Measurements from ENCODE around the gene COX17.

The COX17 gene

GRCh38 chr3:119672776-119673175, 4.4 kb downstream of the COX17 start:
- no peak for DNase-seq

- no peak for DNase-seq
These were observed 7.2 kb downstream of the COX17 start for GRCh38 chr3:119669906-119670570.

GRCh38 chr3:119665954-119666559, 11.1 kb downstream of the COX17 start:
- no peak for DNase-seq

GRCh38 chr3:119664850-119665379, 12.3 kb downstream of the COX17 start:
- no peak for DNase-seq

GRCh38 chr3:119664370-119664769, 12.8 kb downstream of the COX17 start:
- no peak for DNase-seq

- DNase-seq: no peak
These were observed 13.3 kb downstream of the COX17 start for GRCh38 chr3:119663885-119664284.

GRCh38 chr3:119662604-119663373, 14.4 kb downstream of the COX17 start:
- DNase-seq: no peak

GRCh38 chr3:119660474-119661440, 16.4 kb downstream of the COX17 start, which contains the start of gene POPDC2:
Gene POPDC2, minus strand, starts transcription at chr3:119660589. Its CDS starts 166 bp downstream, at chr3:119660423.
- no peak for DNase-seq

GRCh38 chr3:119659606-119660291, 17.5 kb downstream of the COX17 start:
- DNase-seq: no peak

- DNase-seq: no peak
These were observed 18.2 kb downstream of the COX17 start for GRCh38 chr3:119658994-119659393.

- DNase-seq: no peak
These were observed 19.1 kb downstream of the COX17 start for GRCh38 chr3:119657887-119658702.

GRCh38 chr3:119653876-119654275, 23.3 kb downstream of the COX17 start:
- no peak for DNase-seq

GRCh38 chr3:119652306-119653033, 24.7 kb downstream of the COX17 start:
- DNase-seq: no peak

- DNase-seq: no peak
These were observed 27.4 kb downstream of the COX17 start for GRCh38 chr3:119649761-119650160.

GRCh38 chr3:119647843-119648575, 29.2 kb downstream of the COX17 start:
- no peak for DNase-seq

- DNase-seq: no peak
These were observed 30.0 kb downstream of the COX17 start for GRCh38 chr3:119647171-119647570.

GRCh38 chr3:119645813-119646212, 31.4 kb downstream of the COX17 start:
- no peak for DNase-seq

- DNase-seq: no peak
These were observed 32.7 kb downstream of the COX17 start for GRCh38 chr3:119644481-119644880.

- no peak for DNase-seq
These were observed 33.7 kb downstream of the COX17 start for GRCh38 chr3:119643528-119643927.

Data from CD4-positive, alpha-beta T cell treated with Interleukin-17A for 4 hours (primary cell).